Effector CD4-positive, alpha-beta T cell (primary cell): ENCODE measurements around the gene HECTD3.

Experiments used
- DNase-seq: peaks from one replicate; pipeline ENCODE4 v3.0.0-alpha.2; 2020
- total RNA-seq: gene quantifications from one replicate; lab custom pipeline; 2026; lab: John Stamatoyannopoulos, UW

Gene HECTD3
- 32.1 reads per million, percentile 58 among the genes with 10 or more reads in this experiment for total RNA-seq

DNA sequence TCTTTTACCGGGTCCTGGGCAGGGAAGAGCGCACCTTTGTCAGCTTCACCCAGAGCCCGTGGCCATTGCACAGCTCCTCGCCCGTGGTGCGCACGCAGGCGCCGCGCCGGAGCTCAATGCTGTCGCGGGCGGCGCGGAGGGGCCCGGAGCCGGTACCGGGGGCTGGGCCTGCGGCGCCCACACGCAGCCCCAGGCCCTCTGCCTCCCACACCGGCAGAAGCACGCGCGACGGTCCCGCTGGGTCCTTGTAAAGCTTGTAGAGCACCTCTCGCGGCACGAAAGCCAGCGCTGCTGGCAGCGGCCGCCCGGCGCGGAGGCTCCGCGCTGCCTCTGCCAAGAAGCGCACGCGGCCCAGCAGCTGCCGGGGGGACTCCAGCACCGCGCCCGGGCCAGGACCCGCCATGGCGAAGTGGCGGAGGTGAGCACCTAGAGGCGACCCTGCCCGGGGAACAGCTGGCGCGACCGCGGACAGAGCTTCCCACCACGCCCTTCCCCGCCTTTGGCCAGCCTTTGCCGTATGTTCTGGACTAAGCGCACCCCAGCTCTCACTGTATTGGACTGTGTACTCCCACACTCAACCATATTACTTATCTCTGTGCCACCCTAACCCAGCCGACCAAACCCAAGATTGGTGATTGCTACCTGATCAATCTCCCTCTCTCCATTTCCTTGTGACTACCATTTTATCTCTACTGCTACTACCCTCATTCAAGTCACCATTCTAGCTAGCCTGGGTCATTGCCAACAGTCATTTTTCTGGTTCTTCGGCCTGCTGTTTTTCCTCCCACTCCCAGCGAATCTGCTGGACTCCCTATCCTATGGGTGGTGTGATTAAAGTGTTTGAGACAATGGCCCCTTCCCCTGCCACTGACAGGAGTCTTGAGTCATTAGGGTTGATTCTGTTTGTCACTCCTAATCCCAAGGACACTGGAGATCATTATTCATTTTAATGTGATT, at the start of gene HECTD3:
Gene HECTD3 (minus strand): TSS at position 470 of the 957 bp plus-strand sequence. CDS start 67 bp downstream, at position 403.
- DNase-seq = peak; percentile 67

DNA sequence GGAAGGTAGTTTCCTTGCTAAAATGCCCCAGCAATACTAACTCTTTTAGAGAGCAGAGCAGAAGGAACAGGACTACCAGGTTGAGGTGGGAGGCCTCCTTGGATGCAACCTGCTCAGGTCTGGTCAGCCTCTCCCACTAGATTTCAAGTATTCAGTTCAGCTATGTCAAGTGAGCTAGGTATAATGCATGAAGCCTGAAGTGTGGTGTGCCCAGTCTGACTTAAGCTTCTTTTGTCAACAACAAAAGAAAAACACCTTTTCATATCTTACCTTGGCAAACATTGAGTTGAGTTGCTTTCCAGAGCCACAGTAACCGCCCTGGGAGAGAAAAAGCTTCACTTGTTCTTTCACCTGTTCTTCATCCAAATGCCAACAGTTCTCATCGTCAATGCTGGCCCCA, 48.7 kb upstream of the HECTD3 start:
- no peak for DNase-seq

DNA sequence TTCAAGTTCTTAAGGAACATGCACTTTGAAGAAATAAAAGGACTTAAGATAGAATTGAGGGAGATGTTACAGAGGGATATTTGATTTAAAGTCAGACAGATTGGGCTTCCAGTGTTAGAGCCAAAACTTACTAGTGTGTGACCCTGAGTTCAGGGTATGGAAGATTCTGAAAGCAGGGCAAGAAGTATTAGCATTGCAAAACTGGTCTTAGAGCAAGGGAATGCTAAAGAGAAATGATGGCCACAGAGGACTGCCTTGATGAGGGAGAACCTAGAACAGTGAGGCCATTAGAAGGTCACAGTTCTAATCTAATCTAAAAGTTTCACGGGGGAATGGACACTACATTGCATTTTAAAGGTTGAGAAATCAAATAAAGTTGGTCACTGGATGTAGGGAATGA, 46.4 kb upstream of the HECTD3 start:
- DNase-seq = no peak

DNA sequence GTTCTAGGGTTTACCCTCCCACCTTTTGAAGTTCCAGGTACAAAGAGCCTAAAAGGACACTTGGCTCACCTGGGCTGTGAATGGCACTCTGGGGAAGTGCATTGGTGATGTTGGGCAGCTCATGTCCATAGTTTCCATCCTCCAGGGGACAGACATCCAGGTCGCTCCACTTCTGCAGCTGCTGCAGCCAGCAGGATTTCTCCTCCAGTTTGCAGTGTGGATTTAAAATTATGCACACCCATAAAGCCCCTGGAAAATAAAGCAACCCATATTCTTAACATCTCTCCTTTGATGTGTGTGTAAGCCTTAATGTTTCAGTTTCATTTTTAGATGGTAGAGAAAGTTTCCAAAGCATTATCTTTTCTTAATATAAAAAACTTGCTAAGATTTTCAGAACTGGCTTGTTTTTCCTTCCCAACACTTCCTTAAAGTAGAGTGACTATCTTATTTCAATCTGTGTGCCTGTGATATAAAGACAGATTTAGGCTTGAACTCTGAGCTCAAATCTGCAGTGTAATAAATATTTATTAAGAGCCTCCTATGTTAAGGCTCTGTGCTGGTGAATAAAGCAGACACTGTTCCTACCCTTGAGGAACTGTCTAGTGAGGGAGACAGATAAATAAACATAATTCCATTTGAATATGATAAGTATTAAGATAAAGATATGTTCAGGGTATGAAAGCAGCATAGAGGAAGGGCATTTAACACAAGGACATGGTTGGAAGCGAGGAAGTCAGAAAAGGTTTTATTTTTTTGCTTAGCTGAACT, 40.1 kb upstream of the HECTD3 start:
- peak; percentile 3 for DNase-seq

DNA sequence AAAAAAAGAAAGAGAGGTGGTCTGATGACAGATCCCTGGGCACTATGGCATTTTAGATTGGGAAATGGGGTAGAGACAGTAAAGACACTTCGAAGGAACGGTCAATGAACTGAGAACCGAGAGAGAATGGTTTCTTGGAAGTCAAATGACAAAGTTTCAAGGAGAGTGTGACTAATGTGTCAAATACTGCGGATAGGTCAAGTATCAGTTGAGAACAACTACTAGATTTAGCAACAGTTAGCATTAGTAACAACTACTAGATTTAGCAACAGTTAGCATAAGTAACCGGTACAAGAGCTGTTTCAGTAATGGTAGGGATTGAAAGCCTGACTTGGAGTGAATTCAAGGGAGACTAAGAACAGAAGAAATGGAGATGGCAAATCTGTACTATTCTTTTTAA, 35.9 kb upstream of the HECTD3 start:
- no peak for DNase-seq

DNA sequence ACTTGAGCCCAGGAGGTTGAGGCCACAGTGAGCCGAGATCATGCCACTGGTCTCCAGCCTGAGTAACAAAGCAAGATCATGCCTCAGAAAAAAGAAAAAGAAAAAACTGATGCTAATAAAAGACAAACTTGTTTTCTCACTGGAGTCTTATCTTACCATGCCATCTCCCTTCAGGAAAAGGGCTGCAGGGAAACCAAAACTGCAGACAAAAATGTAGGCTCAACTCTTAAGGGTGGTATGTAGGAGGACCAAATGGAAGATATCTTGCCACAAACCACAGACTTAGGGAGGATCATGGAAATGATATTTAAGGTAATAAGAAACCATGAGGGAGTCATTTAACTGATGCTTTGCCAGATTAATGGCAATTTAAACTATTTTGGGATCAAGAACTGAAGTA, 33.8 kb upstream of the HECTD3 start:
- DNase-seq = no peak

DNA sequence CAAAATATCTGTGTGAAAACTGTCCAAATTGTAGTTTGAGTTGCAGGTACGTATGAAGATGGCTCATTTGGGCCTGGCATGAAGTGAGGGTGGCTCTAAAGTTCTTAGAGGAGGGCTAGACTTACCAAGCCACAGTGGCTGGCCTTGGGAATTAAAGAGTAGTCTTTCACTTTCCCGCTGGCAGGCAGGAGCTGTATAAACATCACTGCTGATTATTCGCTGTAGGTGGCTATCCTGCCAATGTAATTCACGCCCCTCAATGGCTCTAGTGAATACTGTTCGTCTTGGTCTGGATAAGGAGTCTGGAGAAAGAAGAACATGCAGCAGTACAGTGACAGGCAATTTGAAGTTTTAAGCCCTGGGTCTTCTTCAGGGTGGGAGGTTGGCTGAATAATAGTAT, 32.0 kb upstream of the HECTD3 start:
- DNase-seq = no peak

DNA sequence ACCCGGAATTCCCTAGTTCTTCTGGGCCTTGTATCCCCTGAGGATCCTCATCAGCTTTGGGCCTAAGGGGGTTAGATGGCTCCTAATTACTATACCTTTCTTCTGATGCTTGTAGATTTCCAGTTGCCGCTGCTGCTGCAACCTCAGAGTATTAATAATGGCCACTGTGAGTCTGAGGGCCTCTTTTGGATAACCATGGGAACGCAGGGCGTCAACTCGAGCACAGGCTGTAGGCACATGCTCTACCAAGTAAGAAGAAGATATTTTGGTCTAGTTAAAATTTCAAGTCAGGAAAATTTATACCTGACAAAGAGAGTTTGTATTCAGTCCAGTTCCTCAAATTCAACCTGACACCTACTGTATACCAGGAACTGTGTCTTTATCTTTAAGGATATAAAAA, 29.2 kb upstream of the HECTD3 start:
- DNase-seq = no peak

DNA sequence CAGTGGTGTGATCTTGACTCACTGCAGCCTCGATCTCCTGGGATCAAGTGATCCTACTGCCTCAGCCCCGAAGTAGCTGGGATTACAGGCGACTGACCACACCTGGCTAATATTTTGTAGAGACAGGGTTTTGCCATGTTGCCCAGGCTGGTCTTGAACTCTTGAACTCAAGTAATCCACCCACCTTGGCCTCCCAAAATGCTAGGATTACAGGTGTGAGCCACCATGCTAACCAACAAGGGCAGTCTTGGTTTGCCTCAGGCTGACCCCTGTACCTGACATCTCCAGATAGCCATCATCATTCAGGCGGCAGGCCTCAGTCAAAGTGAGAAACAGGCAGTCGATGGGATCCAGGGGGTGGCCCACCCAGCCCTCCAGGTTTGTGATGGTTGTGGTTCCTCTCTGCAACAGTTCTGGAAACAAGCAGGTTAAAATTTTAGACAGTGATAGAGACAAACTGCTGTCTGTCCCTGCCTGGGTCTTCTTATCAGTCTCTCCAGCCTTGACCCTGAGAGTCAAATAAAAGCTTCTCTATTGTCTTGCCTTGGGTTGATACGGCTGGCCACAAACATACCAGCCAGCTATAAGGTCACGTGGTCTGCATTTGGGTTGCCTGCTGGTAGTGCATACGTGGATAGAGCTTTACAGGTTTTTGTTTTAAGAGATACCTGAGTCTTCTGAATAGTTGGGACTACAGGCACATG, 27.7 kb upstream of the HECTD3 start:
- no peak for DNase-seq

DNA sequence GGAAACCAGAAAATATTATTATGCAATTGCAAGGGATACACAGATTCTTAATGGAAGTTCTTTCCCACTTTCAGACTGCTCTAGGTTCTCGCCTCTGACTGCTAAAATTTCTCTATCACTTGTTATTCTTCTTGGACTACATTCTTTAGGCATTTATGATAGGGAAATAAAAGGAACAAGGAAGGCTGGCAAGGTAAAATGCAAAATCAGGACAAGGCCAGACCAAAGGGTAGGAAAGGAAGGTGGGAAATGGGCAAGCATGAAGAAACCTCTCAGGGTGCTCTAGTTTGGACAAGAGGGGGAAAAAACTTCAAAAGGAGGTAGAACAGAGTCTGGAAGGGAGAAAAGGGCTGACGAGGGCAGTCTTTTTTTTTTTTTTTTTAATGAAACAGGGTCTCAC, 27.1 kb upstream of the HECTD3 start:
- DNase-seq = no peak

DNA sequence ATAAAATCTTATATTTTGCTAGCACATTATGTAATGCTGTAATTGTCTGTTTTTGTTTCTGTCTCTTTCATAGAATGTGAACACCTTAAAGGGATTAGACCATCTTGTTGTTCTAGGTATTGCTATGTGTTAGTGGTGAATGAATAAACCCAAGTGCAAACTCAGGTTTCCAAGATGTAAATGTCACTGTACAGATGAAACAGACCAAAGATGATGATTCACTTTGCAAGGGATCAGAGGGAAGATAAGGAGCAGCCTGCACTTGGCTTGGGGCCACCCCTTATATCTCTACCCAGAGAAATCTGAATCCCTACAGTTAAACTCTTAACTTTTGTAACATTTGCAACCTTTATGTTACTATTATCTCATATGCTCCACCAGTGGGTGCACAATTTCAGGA, 26.3 kb upstream of the HECTD3 start:
- no peak for DNase-seq

DNA sequence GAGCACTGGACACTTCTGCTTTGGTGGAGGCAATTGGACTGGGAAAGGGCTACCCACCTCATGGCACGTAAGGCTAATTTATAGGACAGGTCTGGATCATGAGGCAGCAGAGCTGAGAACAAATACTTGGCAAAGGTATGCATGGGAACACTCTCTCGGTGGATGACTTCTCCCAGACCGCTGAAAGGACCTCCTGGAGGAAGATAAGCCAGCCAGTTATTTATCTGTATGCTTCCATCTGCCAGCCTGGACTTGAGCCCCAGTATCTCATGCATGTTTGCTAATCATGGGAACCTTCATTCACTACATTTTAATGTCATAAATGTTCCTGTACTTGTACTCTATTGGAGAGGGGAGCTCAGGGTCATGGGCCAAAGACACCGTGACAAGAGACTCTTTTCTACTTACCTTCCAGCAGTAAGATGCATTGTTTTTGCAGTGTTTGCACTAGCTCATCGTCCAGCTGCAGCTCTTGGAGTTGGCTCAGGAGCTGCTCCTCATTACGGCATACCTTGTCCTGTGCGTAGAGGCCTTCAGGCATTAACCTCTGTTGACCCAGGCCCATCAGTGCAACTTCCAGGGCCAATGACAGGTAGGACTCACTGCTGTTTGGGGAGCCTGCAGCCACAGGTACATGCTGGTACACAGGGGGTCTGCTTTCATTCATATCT, 24.6 kb upstream of the HECTD3 start:
- DNase-seq = no peak

DNA sequence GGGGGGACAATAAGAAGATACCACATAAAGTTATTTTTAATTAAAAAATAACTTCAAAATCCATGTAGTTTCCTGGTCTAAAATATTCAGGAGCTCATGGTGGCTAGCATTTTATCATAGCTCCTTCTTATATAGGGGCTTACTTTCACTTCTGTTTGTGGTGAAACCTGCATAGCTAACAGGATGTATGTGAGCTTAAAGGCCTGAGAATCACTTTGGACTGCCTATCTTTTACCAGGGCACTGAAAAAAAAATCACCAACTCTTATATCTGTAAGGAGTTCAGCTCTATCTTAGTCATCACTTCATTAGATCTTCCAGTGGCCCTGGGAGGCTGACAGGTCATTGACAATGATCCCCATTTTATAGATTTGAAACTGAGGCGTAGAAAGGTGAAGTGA, 22.2 kb upstream of the HECTD3 start:
- no peak for DNase-seq

DNA sequence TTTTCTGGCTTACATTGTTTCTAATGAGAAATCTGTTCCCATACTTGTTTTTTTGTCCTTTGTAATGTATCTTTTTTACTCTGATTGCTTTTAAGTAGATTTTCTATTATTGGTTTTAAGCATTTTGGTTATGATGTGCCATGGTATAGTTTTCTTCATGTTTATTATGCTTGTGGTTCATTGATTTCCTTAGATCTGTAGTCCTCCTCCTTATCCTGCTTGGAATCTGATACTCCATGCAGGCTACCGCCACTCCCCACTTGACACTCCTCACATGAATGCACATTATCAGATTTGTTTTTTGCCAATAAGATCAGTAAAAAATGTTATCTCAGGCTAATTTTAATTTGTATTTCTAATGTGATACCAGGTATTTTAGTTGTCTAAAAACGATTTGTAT, 21.7 kb upstream of the HECTD3 start:
- no peak for DNase-seq

DNA sequence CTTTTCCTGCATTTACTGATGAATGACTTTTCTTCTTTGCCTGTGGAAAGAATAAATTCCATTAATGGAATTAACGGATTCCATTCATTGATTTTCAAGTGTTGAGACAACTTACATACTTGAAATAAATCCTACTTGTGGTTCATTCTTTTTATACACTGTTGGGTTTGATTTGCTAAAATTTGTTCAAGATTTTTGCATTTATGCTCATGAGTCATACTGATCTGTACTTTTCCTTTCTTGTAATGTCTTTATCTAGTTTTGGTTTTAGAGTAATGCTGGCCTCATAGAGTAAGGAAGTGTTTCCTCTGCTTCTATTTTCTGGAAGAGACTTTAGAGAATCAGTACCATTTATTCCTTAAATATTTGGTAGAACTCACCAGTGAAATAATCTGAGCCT, 15.3 kb upstream of the HECTD3 start:
- DNase-seq = no peak

DNA sequence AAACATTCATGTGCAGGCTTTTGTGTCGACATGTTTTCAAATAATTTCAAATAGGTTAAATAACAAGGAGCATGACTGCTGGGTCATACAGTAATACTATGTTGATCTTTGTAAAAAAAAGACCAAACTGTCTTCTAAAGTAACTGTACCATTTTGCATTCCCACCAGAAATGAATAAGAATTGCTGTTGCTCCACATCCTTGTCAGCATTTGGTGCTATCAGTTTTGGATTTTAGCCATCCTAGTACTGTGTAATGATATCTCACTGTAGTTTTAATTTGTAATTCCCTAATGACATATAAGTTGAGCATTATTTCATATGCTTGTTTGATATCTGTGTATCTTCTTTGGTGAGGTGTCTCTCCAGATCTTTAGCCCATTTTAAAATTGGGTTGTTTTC, 12.5 kb upstream of the HECTD3 start:
- DNase-seq = no peak

DNA sequence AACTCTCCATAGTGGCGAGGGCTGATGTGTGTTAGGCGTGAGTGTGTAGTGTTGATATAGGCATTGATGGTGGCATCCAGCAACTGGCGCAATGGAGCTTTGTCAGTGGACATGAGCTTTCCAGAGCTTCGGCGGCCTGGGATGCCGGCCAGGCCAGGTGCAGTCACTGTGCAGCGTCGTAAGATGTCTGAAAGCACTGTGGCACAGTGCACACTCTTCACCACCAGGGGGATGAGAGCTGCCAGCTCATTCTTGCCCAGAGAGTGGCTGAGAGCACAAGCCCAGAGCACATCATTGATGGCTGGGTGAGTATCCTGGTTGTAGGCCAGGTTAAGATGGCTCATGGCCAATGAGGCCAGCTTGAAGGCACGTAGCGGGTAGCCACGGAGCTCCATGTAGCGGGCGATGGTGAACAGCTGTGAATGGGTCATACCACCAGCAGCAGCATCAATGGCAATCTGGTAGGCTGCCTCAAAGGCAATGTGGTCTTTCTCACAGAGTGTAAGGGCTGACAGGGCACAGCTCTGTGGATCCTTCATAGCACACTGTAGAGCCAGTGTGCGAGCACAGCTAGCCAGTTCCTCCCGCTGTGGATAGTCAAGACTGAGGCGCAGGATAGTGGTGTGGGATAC, 7.6 kb upstream of the HECTD3 start:
- peak; percentile 39 for DNase-seq

DNA sequence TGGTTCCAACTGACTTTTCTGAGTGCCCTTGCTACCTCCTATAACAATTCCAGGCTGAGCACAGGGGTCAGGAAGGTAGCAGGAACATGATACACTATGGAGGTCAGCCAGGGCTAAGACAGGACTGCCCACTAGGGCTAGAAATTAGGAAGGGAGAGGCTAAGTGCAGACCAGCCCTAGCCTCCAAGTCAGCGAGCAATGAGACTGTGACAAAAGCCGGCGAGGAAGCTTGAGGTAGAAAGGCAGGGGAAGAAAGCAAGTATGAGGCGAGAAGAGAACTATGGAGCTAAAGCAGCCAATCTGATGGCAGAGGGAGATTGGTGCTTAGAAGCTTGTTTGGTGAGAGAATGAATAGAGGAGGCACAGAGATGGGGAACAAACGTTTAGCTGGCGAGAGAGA, 5.6 kb upstream of the HECTD3 start:
- no peak for DNase-seq

DNA sequence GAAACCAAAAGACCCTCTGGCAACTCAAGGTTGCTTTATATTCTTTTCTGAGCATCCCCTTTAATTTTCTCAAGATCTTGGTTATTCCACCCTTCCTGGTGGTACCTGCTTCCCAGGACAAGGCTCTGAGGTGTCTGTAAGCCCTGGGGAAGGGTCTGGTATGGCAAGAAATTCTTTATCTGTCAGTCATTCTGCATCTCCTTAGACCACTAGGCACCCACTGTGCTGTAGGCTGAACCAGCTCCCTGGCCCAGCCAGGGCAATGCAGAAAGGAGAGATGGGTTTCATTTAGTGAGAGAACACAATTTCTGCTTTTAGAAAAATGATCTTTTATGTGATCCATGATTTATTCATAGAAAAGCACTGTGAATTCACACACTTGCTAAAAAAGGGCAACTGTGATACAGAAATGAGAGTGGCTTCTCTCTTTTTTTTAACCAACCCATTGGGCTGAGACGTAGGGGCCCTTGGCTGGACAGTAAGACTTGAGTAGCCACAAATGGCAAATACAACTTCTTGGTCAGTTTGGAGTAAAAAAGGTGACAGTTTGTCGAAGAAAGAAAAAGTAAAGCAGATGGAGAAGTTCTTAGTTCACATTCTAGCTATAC, 5.1 kb upstream of the HECTD3 start:
- no peak for DNase-seq

DNA sequence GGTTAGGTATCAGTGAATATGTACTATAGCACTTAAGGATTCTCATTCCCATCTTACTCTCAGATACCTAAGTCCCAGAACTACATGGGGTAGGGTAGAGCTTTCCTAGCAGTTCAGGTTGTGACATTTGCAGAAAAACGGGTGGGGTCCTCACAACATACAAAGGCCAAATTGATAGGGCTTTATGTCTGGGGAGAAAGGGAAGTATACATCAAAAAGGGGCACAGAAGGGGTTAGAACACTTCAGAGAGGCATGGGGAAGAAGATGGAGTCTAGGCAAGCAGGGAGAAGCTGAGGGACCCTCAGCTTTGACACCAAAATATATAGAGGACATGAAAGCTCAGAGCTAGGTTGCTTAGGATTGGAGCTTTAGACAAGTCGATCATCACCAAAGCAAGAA, 4.6 kb upstream of the HECTD3 start:
- no peak for DNase-seq

DNA sequence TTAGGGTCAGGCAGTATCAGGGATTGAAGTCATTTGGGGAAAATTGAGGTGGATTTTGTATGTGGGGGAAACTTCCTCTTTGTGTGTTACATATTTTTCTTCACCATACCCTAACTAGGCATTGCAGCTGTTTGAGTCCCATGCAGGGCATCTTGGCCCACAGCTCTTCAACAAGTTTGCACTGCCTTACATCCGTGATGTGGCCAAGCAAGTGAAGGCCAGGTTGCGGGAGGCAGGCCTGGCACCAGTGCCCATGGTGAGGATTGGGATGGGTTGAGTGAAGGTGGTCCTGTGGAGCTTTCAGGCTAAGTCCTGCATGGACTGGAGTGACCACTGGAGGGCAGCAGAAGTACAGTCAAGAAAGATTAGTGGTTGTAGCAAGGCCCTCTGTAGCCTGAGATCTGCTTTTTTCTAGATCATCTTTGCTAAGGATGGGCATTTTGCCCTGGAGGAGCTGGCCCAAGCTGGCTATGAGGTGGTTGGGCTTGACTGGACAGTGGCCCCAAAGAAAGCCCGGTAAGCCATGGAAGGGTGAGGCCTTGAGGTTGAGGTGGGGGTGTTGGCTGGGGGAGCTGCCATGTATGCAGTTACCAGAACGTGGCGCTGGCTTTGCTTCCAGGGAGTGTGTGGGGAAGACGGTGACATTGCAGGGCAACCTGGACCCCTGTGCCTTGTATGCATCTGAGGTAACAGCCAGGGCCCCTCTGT, 3.4 kb upstream of the HECTD3 start:
- peak; percentile 75 for DNase-seq
